Measurements from ENCODE around the gene DIDO1. TPM values are rescaled to one million over a fixed set of nuclear protein-coding genes. Genes with fewer than 3 reads are reported as not detected.
A peak's percentile ranks its signal among the peaks of the same experiment; 100 is the strongest.

DIDO1 gene
- polyA plus RNA-seq (ENCODE audit: insufficient read length in 4 of 4): 10 to 100 TPM; 52.4 to 65.6 (median 62.2) TPM

DNA sequence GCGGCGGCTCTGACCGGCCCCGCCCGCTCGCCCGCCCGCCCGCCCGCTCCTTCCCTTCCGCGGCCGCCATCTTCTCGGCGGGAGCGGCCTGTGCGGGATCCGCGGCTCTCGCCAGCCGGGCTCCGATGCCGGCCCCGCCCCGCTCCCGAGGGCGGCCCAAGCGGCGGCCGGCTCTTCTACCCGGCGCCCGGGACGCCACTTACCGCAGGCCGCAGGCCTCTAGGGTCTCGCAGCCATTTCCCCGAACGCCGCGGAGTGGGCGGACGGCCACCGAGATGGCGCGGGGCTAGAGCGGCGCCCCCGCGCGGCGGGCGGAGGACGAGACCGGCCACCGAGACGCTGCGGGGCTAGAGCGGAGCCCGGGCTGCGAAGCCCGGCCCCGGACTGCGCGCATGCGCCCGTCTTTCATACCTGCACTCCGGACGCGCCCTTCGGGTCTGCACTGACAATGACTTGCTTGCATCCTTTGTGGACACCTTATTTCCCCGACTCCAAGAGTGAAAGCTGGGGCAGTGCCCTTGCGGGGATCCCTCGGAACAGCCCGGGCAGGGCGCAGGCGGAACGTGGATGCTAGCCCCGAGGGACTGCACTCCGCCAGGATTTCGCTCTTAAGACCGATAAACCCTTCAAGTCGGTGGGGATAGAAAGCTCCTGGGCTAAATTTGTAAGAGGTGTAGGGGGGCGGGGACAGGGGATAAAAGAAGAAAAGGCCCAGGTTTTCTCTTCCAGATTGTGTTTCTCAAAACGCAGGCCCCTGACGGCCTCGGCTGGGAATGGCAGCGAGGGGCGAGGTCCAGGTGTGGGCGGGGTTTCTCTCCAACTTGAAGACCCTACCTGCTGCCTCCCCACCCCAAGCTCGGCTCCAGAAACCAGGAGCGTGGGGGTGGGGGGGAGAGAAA, at the start of gene DIDO1:
DIDO1 (minus strand) TSS at position 277 of the 899 bp plus-strand sequence.
- peak in 3 of 4 donors; percentile 48 to 79 (median 78) for DNase-seq (ENCODE audit: low read depth in 4 of 4, low spot score in 2 of 4)

DNA sequence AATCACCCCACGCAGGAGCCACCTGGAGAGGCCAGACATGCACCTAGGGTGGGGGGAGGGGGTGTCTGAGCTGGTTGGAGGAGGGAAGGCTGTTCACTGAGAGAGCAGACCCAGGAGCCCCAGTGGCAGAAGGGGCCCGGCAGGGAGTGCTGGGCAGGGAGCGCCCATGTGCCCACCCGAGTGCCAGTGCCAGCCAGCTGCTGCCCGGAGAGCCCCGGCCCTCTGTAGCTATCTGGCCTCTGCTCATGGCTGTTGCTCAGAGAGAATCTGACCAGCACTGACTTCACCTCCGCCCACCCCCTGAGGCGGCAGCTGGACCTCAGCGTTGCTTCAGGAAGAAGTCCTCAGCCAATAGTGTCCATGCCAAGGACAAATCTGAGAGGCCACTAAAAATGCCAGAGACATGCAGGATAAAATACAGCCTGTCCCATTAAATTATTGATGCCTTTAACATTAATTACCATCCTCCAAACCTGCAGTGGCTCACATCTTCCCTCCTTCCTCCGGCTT, 49.0 kb upstream of the DIDO1 start:
- DNase-seq (ENCODE audit: low read depth in 4 of 4, low spot score in 2 of 4): no peak

- DNase-seq (ENCODE audit: low read depth in 4 of 4, low spot score in 2 of 4): no peak
These were observed 46.8 kb upstream of the DIDO1 start for GRCh38 chr20:62972845-62973745.

DNA sequence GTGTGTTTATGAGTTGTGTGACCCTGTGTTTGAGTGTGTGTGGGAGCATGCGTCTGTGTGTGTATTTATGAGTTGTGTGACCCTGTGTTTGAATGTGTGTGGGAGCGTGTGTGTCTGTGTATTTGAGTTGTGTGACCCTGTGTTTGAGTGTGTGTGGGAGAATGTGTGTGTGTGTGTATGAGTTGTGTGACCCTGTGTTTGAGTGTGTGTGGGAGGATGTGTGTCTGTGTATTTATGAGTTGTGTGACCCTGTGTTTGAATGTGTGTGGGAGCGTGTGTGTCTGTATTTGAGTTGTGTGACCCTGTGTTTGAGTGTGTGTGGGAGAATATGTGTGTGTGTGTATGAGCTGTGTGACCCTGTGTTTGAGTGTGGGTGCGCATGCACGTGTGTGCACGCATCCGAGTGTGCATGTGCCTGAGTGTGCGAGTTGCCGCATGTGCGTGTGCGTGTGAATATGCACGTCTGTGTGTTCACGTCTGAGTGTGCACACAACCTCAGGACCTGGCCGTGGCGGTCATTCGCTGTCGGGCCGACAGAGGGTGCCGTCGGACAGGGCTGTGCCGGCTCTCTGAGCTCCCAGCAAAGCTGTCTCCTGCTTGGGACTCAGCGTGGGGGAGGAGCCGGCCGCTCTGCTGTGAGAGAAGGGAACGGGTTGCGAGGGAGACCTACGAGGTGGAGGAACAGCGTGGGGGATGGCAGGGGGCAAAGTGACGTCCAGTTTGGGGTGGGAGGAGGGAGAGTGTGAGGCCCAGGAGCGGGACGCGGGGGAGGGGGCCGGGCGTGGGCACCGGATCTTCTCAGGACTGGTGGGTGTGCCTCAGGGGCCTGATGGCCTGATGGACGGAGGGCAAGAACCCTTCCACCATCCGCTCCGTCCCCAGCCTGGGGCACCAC, 45.9 kb upstream of the DIDO1 start:
- DNase-seq (ENCODE audit: low read depth in 4 of 4, low spot score in 2 of 4): peak in 3 of 4 donors; percentile 59 to 76 (median 75)

DNA sequence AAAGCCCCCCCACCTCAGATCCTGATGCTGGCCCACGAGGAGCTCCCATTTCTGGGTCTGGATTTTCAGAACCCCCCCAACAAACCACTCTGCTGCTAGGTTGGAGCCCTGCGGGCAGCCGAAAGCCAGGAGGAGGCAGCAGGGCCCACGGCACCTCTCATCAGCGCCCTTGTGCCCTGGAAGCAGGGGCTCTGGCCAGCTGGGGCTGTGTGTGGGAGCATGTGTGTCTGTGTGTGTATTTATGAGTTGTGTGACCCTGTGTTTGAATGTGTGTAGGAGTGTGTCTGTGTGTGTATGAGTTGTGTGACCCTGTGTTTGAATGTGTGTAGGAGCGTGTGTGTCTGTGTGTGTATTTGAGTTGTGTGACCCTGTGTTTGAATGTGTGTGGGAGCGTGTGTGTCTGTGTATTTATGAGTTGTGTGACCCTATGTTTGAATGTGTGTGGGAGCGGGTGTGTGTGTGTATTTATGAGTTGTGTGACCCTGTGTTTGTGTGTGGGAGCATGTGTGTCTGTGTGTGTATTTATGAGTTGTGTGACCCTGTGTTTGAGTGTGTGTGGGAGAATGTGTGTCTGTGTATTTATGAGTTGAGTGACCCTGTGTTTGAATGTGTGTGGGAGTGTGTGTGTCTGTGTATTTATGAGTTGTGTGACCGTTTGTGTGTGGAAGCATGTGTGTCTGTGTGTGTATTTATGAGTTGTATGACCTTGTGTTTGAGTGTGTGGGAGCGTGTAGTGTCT, 45.1 kb upstream of the DIDO1 start:
- no peak for DNase-seq (ENCODE audit: low read depth in 4 of 4, low spot score in 2 of 4)

- DNase-seq (ENCODE audit: low read depth in 4 of 4, low spot score in 2 of 4): no peak
These were observed 44.3 kb upstream of the DIDO1 start for GRCh38 chr20:62970307-62971210.

- no peak for DNase-seq (ENCODE audit: low read depth in 4 of 4, low spot score in 2 of 4)
These were observed 43.6 kb upstream of the DIDO1 start for GRCh38 chr20:62969939-62970306.

DNA sequence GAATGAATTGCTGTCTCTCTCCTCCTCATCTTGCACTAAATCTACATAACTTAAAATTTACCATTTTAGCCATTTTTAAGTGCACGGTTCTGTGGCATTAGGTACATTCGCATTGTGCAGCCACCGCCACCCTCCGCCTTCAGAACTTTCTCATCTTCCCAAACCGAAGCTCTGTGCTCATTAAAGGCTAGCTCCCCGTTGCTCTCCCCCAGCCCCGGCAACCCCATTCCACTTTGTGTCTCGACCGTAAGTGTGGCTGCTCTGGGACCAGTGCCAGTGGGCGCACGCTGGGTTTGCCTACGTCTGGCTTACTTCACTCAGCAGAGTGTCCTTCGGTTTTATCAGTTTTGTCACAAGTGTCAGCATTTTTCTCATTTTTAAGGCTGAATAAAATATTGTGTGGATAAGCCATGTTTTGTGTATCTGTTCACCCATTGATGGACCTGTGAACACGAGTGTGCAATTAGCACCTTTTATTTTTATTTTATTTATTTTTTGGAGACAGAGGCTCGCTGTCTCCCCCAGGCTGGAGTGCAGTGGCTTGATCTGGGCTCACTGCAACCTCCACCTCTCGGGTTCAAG, 43.0 kb upstream of the DIDO1 start:
- DNase-seq (ENCODE audit: low read depth in 4 of 4, low spot score in 2 of 4): no peak

DNA sequence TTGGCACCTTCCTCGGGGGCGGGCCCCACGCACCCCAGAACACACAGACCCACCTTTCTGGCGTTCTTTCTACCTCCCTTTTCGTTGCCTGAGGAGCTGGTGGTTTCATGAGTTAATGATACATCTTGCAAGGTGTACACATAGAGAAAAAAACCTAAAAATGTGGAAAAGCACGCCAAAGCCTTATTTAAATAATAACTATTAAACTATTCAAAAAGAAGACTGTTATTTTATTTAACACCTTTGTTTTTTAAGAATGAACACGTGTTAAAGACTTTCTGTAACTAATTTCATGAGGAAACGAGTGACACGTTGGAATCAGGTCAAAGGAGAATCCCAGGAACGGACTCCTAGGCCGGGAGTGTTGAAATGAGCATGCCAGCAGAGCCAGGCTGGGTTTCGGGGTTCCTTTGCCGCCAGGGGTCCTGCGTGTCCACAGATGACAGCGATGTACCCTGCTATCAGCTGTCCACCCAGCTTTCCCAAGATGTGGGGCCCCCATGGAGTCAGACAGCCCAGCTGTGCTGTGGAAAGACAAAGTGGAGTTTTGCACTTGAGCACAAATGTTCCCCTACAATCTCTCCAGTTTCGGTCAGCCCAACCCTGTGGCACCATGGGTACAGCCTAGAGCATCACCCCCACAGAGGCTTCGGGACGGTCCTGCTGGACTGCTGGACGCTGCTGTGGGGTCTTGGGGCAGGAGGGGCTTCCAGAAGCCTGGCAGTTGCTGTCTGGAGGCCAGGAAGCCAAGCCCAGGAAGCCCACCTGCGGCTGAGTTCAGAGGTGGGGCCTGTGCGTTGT, 42.3 kb upstream of the DIDO1 start:
- DNase-seq (ENCODE audit: low read depth in 4 of 4, low spot score in 2 of 4): no peak

DNA sequence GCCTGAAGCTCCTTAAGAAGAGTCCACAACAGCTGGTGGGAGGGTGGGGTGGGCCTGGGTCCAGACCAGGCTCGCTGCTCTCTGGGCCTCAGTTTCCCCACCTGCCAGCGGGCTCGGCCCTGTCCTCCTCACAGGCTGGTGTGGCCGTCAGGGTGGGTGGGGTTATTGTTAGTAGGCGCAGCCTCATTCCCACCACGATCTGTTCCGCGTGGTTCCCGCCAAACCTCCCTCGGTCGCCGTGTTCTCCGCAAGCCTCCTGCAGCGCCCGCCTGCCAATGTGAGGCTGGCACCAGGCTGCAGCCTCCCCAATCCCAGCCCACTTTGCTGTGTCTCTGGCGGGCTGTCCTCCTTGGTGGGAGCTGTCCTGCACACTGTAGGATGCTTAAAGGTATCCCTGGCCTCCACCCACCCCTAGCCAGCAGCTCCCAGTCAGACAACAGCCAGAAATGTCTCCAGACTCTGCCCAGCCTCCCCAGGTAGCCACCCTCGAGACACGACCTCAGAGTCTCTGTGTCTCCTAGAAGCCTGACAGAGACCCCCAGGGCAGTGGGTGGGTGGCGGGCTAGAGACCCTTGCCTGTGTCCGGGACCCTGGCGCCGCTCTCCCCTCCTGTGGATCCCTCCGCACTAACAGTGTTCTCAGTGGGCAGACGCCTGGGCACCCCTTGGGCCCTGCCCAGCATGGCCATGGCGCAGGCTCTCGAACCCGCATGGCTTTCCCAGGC, 41.5 kb upstream of the DIDO1 start:
- DNase-seq (ENCODE audit: low read depth in 4 of 4, low spot score in 2 of 4): no peak

DNA sequence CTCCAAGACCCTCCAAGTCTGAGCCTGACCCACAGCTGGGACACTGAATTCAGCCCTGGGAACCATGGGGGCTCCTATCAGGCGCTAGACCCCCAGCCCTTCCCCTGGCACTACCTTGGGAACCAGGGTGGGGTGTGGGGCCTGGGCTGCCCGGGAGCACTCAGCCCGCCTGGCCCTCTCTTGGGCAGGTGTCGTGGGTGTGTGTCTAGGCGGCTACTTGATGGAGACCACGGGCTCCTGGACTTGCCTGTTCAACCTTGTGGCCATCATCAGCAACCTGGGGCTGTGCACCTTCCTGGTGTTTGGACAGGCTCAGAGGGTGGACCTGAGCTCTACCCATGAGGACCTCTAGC, 40.8 kb upstream of the DIDO1 start:
- no peak for DNase-seq (ENCODE audit: low read depth in 4 of 4, low spot score in 2 of 4)

- no peak for DNase-seq (ENCODE audit: low read depth in 4 of 4, low spot score in 2 of 4)
These were observed 40.2 kb upstream of the DIDO1 start for GRCh38 chr20:62966212-62967148.

DNA sequence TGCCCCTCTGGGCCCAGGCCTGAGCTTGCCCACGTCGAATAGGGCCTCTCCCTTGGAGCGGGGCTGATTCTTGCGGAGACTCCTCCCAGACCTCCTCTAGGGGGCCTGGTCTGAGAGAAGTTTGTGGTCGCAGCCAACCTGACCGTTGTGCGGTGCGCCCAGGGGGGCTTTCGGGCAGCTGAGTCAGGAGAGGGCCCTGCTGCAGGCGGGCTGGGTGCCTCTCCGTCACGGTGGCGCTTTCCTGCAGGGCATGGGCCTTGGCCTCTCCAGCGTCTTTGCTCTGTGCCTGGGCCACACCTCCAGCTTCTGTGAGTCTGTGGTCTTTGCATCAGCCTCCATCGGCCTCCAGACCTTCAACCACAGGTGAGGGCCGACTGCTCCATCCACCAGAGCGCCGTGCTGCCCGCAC, 39.1 kb upstream of the DIDO1 start:
- no peak for DNase-seq (ENCODE audit: low read depth in 4 of 4, low spot score in 2 of 4)

GRCh38 chr20:62964700-62965099, 38.4 kb upstream of the DIDO1 start:
- no peak for DNase-seq (ENCODE audit: low read depth in 4 of 4, low spot score in 2 of 4)

DNA sequence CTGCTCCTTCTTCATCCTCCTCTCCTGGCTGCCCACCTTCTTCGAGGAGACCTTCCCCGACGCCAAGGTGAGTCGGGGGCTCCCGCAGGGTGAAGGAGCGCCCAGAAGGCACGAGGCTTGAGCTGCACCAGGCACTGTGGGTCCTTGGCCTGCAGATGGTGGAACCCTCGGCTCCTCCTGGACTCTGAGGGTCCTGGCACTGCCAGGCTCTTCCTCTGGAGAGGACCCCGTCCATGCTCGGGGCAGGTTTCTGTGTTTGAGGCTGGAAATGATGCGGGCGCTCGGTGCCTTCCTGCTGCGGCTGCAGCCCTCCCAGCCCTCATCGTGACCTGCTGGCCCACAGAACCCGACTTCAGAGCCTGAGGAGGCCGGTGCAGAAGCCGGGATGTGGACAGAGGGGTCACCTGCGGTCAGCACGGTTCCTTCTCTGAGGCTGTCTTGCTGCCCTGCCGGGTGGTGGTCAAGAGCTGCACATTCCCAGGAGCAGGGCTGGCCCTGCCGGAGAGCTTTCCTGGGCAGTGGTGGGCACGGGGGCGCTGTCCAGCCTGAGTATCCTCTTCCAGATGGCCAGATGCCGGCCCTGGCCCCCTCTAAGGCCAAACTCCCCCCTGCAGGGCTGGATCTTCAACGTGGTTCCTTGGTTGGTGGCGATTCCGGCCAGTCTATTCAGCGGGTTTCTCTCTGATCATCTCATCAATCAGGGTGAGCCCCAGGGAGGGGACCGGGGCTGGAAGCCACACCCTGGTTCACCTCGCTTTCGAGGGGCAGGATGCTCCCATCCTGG, 37.5 kb upstream of the DIDO1 start:
- no peak for DNase-seq (ENCODE audit: low read depth in 4 of 4, low spot score in 2 of 4)

All from left renal cortex interstitium (tissue), 4 donors.